Subcutaneous preadipocyte (primary cell): ENCODE data around the gene ZNG1F. TPM values are rescaled to one million over a fixed set of nuclear protein-coding genes. Genes with fewer than 3 reads are reported as not detected.

ENCODE experiments used
- small RNA-seq: library from RNA; depleted of rRNA; stranded (forward); fragments of <200 nt; gene quantifications from one replicate; pipeline ENCODE3, GENCODE V24; 2012
- total RNA-seq: library from RNA; depleted of rRNA; stranded (reverse); fragments of >200 nt; gene quantifications from 2 replicates; pipeline ENCODE4 v1.2.3, GENCODE V29; 2012

Gene ZNG1F
- total RNA-seq, result 4.4 and 5.5 TPM in 2 replicates

GRCh38 chr9:41189217-41189616 is at the start of gene ZNG1F:
Gene ZNG1F, minus strand, starts transcription at chr9:41189317. Its CDS starts 59 bp downstream, at chr9:41189258.

GRCh38 chr9:41128581-41128980 is 60.5 kb downstream of the ZNG1F start, which contains the start of gene FOXD4L6:
Gene FOXD4L6, minus strand, starts transcription at chr9:41128681. Its CDS starts 298 bp downstream, at chr9:41128383.

Small RNAs within 50 kb of the gene (small RNA-seq; reads per million reads assigned to genes)
- not detected for gene MIR4477A
- 0.27 reads per million, percentile 5 among the genes with 10 or more reads in this experiment for gene RNA5SP530

Other genes with a start within 250 kb of the ZNG1F start
- gene FOXD4L6, start 60.6 kb downstream of the ZNG1F start, total RNA-seq, result 0.20 and 0.37 TPM in 2 replicates